Activated B cell treated with CpG ODN at 0.5 μM for 24 hours (primary cell): Measurements from ENCODE around the gene FAM53B. TPM values are rescaled to one million over a fixed set of nuclear protein-coding genes. Genes with fewer than 3 reads are reported as not detected.

Experiments
- ATAC-seq: fragments of 200-7000 bp; cut with Tn5 transposase; one replicate; pipeline ENCODE4 v1.10.0; 2021; ENCODE audit warnings: low read depth, mild to moderate bottlenecking, moderate library complexity
- CTCF ChIA-PET: fragments of 350-600 bp; sonication (Branson Sonifier 250); formaldehyde crosslinking; loops from one replicate; lab custom pipeline; 2021; ENCODE audit warnings: antibody characterized with exemption; lab: Charles Lee
- POLR2A ChIA-PET: fragments of 350-600 bp; sonication (Branson Sonifier 250); formaldehyde crosslinking; loops from one replicate; lab custom pipeline; 2021; ENCODE audit warnings: antibody characterized with exemption; lab: Charles Lee
- DNase-seq: peaks from one replicate; pipeline ENCODE4 v3.0.0; 2022
- H3K27ac Mint-ChIP-seq: one replicate; pipeline ENCODE4 v1.8.0; 2020; ENCODE audit warnings: mixed read lengths
- H3K27me3 Mint-ChIP-seq: one replicate; pipeline ENCODE4 v1.8.0; 2021; ENCODE audit warnings: mixed read lengths
- H3K36me3 Mint-ChIP-seq: one replicate; pipeline ENCODE4 v1.8.0; 2021; ENCODE audit warnings: low read depth, mixed read lengths
- H3K4me1 Mint-ChIP-seq: one replicate; pipeline ENCODE4 v1.8.0; 2021; ENCODE audit warnings: mixed read lengths
- H3K4me3 Mint-ChIP-seq: one replicate; pipeline ENCODE4 v1.8.0; 2020; ENCODE audit warnings: mild to moderate bottlenecking, mixed read lengths
- H3K9me3 Mint-ChIP-seq: one replicate; pipeline ENCODE4 v1.8.0; 2020; ENCODE audit warnings: mixed read lengths
- CTCF ChIP-seq: fragments of 200-600 bp; IDR thresholded peaks from one replicate; pipeline ENCODE4 v1.8.0; 2022; ENCODE audit warnings: antibody characterized with exemption, mild to moderate bottlenecking
- intact Hi-C: fragments of 100-400 bp; cut with micrococcal nuclease; formaldehyde crosslinking; loops from one replicate; pipeline ENCODE4 v1.15.1; 2024
- total RNA-seq: library from RNA; stranded (reverse); gene quantifications from 2 replicates; pipeline ENCODE4 v1.2.3, GENCODE V29; 2022

FAM53B gene
- total RNA-seq, 1 donor from 2014 or later: 73.9 TPM

DNA sequence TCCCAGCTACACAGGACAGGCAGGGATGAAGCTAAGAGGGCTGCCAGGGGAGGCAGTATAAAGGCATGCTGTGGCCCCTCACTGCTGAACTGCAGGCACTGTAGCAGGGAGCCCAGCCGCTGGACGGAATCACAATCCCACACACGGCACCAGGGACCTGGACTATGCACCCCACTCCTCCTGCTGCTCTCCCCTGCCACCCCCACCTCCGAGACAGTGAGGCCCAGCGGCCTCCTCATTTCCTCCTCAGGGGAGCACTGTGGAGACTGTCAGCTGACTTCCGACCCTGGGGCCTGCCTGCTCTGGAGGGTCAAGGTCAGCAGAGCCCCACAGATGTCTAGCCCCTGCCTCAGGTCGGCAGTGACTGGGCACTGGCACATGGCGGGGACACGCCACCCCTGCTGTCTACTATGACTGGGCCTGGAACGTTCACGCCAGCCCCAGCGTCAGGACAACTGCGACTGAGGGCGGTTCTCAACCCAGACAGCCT, 92.7 kb downstream of the FAM53B start:
- H3K27me3 Mint-ChIP-seq: no peaks in the 10 kb centered on the region
- intact Hi-C loops: loop anchor here (1.0 to 5.0 kb wide), 3 partner anchors 10 to 67 kb away; no protein-coding TSS in a partner anchor
- H3K4me1 Mint-ChIP-seq: peaks cover 97% of the 10 kb centered on the region
- CTCF ChIA-PET: interaction anchor here (1.3 to 1.8 kb wide), 2 partner anchors 67 to 90 kb away, joined by 5 read pairs; no protein-coding TSS in a partner anchor
- peak overlapping the region; percentile 41 for H3K4me3 Mint-ChIP-seq
- no peak for TF ChIP-seq CTCF
- POLR2A ChIA-PET: interaction anchor here (0.6 to 5.0 kb wide), 11 partner anchors 9 to 112 kb away, joined by 3 to 34 read pairs (median 4); no protein-coding TSS in a partner anchor
- ATAC-seq: peak; percentile 20
- H3K36me3 Mint-ChIP-seq: peaks cover 36% of the 10 kb centered on the region
- DNase-seq: no peak
- peak overlapping the region; percentile 88 for H3K27ac Mint-ChIP-seq
- H3K9me3 Mint-ChIP-seq: no peaks in the 10 kb centered on the region

DNA sequence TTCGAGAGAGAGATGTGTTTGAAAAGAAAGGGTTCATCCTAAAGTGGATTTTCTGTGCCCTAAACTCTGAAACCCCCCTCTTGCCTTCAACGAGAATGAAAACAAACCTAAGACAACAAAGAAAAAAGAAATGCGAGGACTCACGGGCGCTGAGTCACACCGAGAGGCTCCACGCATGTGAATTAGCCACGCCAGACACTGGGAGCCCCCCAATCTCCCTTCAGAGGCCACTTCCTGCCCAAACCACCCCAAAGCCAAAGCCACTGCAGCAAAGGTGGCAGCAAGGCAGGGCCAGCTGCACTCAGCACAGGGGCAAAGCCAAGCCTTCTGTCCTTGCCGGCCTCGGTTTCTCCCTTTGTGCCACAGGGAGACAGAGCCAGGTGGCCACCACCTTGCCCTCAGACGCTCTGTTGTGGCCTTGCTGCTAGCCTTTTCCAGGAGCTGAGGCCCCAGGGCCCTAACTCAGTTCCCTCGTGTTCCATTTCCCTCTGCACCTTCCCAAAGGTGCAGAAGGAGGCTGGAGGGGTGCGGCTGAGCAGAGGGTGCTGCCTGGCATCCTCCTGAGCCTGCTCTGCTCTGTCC, 93.3 kb downstream of the FAM53B start:
- no peaks in the 10 kb centered on the region for H3K9me3 Mint-ChIP-seq
- no peak for DNase-seq

GRCh38 chr10:124650263-124650662, 93.9 kb downstream of the FAM53B start:
- DNase-seq (no peak), ATAC-seq (no peak)
- intact Hi-C loops: loop anchor here (2.0 to 5.0 kb wide), 2 partner anchors 37 to 69 kb away; no protein-coding TSS in a partner anchor
- peaks cover 99% of the 10 kb centered on the region for H3K4me1 Mint-ChIP-seq
- H3K9me3 Mint-ChIP-seq: no peaks in the 10 kb centered on the region
- CTCF ChIA-PET: interaction anchor here (1.3 to 3.6 kb wide), 3 partner anchors 69 to 91 kb away, joined by 5 to 39 read pairs (median 5); no protein-coding TSS in a partner anchor
- peak overlapping the region; percentile 57 for H3K4me3 Mint-ChIP-seq
- no peaks in the 10 kb centered on the region for H3K27me3 Mint-ChIP-seq
- no peak for TF ChIP-seq CTCF
- POLR2A ChIA-PET: interaction anchor here (0.9 to 5.0 kb wide), 9 partner anchors 8 to 111 kb away, joined by 4 to 34 read pairs (median 6); no protein-coding TSS in a partner anchor
- H3K36me3 Mint-ChIP-seq: peaks cover 28% of the 10 kb centered on the region
- peak overlapping the region; percentile 88 for H3K27ac Mint-ChIP-seq

More for the DNA sequence above, 93.3 kb downstream of the FAM53B start:
- POLR2A ChIA-PET: interaction anchor here (0.9 to 5.0 kb wide), 10 partner anchors 9 to 111 kb away, joined by 3 to 34 read pairs (median 5); no protein-coding TSS in a partner anchor
- H3K36me3 Mint-ChIP-seq: peaks cover 34% of the 10 kb centered on the region
- no peaks in the 10 kb centered on the region for H3K27me3 Mint-ChIP-seq
- peaks cover 99% of the 10 kb centered on the region for H3K4me1 Mint-ChIP-seq
- no peak for TF ChIP-seq CTCF
- CTCF ChIA-PET: interaction anchor here (1.3 to 1.8 kb wide), 2 partner anchors 68 to 91 kb away, joined by 5 read pairs; no protein-coding TSS in a partner anchor
- H3K4me3 Mint-ChIP-seq: peak overlapping the region; percentile 57
- intact Hi-C loops: loop anchor here (1.0 to 5.0 kb wide), 3 partner anchors 10 to 68 kb away; no protein-coding TSS in a partner anchor
- ATAC-seq: peak; percentile 47
- H3K27ac Mint-ChIP-seq: peak overlapping the region; percentile 88

DNA sequence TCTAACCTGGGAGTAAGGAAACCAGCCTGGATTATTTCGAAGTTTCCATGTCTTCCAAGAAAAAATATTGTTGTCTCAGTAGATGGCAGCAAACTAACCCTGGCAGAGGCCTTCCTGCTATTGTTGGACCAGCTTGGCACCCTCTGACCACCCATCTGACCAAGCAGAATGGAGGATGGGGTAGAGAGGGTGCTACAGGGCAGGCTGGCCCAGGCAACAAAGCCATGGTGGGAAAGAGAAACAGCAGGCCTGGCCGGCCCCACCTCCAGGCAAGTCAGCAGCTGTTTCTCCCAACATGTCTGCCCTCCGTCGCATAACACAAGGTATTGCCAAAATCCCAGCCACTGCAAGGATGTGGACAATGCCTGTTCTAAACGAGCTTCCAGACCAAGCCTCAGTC, 95.0 kb downstream of the FAM53B start:
- ATAC-seq (no peak), DNase-seq (no peak)
- no peak for TF ChIP-seq CTCF
- CTCF ChIA-PET: interaction anchor here (0.8 to 3.6 kb wide), 8 partner anchors 10 to 115 kb away, joined by 3 to 39 read pairs (median 4); partner anchors contain the start of gene FAM53B
- intact Hi-C loops: no loop called here
- Mint-ChIP-seq H3K36me3 (peaks cover 26% of the 10 kb centered on the region), H3K9me3 (no peaks in the 10 kb centered on the region), H3K27ac (peak overlapping the region; percentile 88), H3K4me3 (peak overlapping the region; percentile 38), H3K27me3 (no peaks in the 10 kb centered on the region), H3K4me1 (peaks cover 99% of the 10 kb centered on the region)
- POLR2A ChIA-PET: interaction anchor here (0.9 to 5.0 kb wide), 13 partner anchors 8 to 110 kb away, joined by 3 to 34 read pairs (median 6); no protein-coding TSS in a partner anchor
